HG03354 (cell line): Measurements from ENCODE around the gene FCSK.

Experiments used
- ATAC-seq: cut with Tn5 transposase; IDR thresholded peaks from one replicate; pipeline ENCODE4 v1.9.1; 2021; ENCODE audit warnings: mild to moderate bottlenecking; ENCODE audit not compliant: unreplicated experiment, poor library complexity, severe bottlenecking

The FCSK gene

GRCh38 chr16:70520612-70521297, 66.4 kb downstream of the FCSK start:
- no peak for ATAC-seq

- no peak for ATAC-seq
These were observed 68.1 kb downstream of the FCSK start for GRCh38 chr16:70522216-70523075.

GRCh38 chr16:70523076-70523742, 68.8 kb downstream of the FCSK start, which contains the start of gene COG4:
COG4 (minus strand) TSS chr16:70523554; CDS start chr16:70523543, 11 bp downstream.
- peak; percentile 76 for ATAC-seq

DNA sequence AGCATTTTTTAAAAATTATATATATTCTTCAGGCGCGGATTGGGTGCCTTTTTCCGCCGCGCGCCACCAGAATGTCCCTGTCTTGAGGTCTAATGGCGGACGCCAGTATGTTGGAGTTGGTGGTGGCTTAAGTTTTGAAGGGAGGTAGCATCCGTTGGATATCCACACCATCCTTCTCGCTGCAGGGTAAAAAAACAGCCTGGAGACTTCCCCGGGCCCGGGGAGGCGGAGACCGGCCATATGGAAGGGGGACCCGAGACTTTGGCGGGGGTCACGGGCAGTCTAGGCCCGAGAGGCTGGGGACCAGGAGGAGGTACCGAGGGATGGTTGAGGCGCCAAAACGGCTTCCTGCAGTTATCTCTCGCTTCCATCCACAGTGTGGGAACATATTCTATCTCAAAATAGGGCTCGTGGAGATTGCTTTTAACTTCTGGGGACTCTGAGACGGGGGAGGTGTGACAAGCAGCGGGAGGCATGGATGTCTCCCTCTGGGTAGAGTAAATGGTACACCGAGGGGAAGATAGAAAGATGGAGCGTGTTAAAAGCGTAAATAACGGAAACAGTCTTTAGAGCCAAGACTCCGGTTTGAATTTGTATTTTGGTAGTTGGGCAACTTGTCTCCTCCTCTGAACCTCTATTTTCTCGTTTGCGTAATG, 69.5 kb downstream of the FCSK start, which contains the start of gene SF3B3:
Gene SF3B3, plus strand, starts transcription at position 74 of the 656 bp plus-strand sequence. CDS start 2,841 bp downstream, outside the sequence.
- ATAC-seq, result peak; percentile 62

DNA sequence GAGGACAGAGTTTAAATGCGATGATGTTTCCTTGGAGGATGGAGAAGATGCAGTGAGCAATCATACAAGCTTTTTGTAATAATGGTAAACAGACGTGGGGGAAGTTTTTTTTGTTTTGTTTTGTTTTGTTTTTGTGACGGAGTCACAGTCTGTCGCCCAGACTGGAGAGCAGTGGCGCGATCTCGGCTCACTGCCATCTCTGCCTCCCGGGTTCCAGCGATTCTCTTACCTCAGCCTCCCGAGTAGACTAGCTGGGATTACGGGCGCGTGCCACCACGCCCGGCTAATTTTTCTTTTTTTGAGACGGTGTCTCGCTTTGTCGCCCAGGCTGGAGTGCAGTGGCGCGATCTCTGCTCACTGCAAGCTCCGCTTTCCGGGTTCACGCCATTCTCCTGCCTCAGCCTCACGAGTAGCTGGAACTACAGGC, 70.0 kb downstream of the FCSK start:
- peak; percentile 6 for ATAC-seq

DNA sequence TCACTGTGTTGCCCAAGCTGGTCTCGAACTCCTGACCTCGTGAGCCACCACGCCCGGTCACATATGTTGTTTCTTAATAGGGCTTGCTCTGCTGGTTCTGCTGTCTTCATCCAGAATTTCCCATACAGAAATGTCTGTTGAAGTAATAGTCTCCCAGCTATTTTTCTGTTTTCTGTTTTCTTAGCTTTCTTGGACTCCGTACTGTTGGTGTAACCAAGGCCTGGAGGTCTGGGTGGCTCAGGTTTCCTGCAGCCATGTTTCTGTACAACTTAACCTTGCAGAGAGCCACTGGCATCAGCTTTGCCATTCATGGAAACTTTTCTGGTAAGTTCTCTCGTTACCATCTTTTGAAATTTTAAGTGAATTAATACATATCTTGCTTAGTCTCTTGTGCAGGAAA, 72.0 kb downstream of the FCSK start:
- ATAC-seq, result no peak

- no peak for ATAC-seq
These were observed 73.1 kb downstream of the FCSK start for GRCh38 chr16:70527315-70527996.

GRCh38 chr16:70529051-70529777, 74.8 kb downstream of the FCSK start:
- no peak for ATAC-seq
